Pulmonary artery endothelial cell (primary cell): ENCODE data around the gene DHX29. TPM values are rescaled to one million over a fixed set of nuclear protein-coding genes. Genes with fewer than 3 reads are reported as not detected.
"Not testable (repeated sequence)": the region's sequence is repeated elsewhere in the genome, so short reads cannot be mapped to it uniquely, and the experiment has no call there.

ENCODE experiments used
- DNase-seq: peaks from one replicate; pipeline ENCODE4 v3.0.0-alpha.2; 2011; ENCODE audit warnings: low read depth, low spot score
- total RNA-seq: library from RNA; depleted of rRNA; stranded (reverse); fragments of >200 nt; gene quantifications from 2 replicates; pipeline ENCODE4 v1.2.3, GENCODE V29; 2014

Gene DHX29
- total RNA-seq, result 30.1 and 45.4 TPM in 2 replicates

- peak; percentile 83 for DNase-seq
These were observed at the start of gene DHX29, which contains the start of gene MTREX for GRCh38 chr5:55307383-55308253. Gene DHX29 (minus strand): TSS chr5:55307694. CDS start chr5:55307573, 121 bp downstream. Gene MTREX (plus strand): TSS chr5:55307989. CDS start chr5:55308014, 25 bp downstream.

DNA sequence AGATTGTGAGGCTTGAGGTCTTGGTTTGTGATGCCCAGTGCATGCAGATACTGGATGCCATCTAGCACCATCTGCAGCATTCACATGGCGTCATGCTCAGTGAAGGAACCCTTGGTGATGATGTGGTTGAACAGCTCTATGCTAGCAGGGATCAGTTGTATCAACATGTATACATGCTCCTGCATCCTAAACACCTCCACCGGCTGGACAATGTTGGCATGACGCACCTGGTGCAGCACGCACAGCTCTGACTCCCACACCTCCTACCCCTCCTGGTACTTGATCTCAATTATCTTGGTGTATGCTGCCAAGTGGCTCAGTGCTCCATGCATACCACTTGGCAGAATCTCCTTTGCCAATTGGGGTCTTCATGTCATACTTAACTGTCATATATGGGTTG is 49.4 kb upstream of the DHX29 start:
- no peak for DNase-seq

DNA sequence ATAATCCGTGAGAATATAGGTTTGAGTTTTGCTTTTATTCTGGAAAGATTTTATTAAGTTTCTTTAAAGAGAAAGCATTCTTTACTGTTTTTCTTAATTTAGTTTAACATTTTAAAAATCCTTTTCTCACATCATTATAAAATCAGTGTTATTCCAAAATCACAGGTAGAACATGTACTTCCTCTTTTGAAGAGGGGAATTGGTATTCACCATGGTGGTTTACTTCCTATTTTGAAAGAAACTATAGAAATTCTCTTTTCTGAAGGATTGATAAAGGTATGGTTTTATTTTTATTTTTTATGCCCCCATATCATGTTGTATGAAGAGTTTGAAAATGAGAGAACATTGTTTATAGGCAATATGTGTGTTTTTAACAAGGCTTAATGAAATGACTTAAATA is 43.3 kb upstream of the DHX29 start:
- DNase-seq, result no peak

- no peak for DNase-seq
These were observed 40.3 kb upstream of the DHX29 start for GRCh38 chr5:55347786-55348185.

DNA sequence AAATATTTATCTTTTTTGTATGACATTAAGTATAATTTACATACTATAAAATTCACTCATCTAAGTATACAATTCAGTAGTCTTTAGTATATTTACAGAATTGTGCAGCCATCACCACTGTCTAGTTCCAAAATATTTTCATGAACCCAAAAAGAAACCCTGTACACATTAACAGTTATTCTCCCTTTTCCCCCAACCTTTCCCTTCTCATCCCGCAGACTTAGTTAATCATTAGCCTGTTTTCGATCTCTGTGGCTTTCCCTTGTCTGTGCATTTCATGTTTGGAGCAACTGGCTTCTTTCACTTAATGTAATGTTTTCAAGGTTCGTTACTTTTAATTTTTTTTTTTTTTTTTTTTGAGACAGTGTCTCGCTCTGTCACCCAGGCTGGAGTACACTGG is 37.8 kb upstream of the DHX29 start:
- DNase-seq, result no peak

GRCh38 chr5:55344392-55344992 is 37.0 kb upstream of the DHX29 start:
- DNase-seq, result peak; percentile 30

DNA sequence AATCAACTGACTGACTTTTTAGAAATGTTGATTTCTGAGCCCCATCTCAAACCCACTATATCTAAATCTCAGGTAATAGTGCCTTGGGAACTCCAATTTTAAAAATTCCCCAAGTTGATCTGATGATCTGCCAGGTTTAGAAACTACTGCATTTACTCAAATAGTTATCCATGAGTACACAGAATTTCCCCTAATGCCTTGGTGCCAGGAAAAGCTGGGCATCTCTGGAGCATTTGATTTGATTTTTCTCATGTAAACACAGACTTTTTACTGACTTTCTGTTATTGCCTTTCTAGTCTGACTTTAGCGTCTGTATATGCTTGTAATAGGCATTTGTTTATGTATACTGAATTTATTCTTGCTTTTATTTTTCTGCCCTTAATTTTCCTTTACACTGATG is 36.1 kb upstream of the DHX29 start:
- DNase-seq, result no peak

- DNase-seq, result no peak
These were observed 35.6 kb upstream of the DHX29 start for GRCh38 chr5:55343107-55343506.

- DNase-seq, result no peak
These were observed 31.3 kb upstream of the DHX29 start for GRCh38 chr5:55338810-55339243.

GRCh38 chr5:55338092-55338613 is 30.7 kb upstream of the DHX29 start:
- no peak for DNase-seq

DNA sequence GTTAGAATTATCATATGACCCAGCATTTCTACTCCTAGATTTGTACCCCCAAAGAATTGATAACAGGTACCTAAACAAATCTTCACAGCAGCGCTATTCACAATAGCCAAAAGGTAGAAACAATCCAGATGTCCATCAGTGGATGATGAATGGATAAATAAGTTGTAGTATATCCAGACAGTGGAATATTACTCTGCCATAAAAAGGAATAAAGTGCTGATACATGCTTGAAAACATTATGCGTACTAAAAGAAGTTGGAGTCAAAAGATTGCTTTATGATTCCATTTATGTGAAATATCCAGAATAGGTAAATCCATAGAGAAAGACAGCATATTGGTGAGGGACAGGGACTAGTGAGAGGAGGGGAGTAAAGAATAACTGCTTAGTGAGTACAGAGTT is 26.3 kb upstream of the DHX29 start:
- DNase-seq, result no peak

DNA sequence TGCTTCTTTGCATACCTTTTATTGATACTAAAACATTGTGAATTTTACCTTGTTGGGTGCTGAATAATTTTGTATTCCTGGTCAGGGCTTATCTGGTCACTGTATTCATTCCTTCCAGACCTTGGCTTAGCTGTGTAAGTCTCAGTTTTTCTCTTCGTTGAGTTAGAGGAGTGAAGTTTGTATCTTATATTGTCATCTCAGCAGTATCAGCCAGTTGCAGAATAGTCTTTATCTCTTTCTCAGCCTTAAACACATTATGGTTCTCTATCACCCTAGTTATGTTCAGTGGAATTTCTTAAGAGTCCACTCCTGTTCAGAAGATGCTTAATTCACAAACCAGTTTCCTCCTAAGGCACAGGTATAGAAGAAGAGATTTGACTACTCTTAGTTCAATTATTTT is 25.5 kb upstream of the DHX29 start:
- DNase-seq, result no peak

DNA sequence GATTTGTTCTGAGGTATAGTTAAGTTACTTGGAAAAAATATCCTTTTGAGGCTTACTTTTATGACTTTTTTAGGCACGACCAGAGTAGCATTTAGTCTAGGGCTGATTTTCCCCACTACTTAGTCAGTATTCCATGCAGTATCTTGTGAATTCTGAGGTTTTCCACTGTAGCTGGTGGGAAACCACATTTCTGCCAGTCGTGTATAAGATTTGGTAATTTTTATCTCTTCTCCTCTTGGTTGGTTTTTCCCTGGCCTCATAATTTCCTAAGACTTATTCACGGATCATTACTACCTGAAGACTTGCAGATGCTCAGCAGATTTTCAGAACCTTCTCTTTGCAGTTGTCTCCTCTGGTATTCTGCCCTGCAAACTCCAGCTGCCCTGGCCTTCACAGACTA is 23.8 kb upstream of the DHX29 start:
- DNase-seq, result no peak

DNA sequence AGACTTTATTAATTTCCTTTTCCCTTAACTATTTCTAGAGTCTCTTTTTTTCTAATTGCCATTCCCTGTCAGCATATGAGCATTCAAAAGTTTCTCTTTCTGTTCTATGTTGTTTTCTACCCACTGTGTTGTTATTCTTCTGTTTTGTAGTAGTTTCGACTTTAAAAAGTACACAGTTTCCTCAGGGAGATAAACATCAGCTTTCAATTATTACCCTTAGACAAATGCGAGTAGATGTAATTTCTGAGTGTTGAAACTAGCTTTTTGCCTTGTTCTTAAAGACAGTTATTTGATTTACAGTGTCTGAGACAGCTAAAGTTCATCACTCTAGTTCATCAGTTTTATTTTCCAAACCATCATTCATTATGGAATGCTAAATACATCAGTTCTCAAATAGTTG is 19.8 kb upstream of the DHX29 start:
- DNase-seq, result no peak

- DNase-seq, result no peak
These were observed 18.1 kb upstream of the DHX29 start for GRCh38 chr5:55325621-55326020.

GRCh38 chr5:55324815-55325418 is 17.4 kb upstream of the DHX29 start:
- peak; percentile 7 for DNase-seq

GRCh38 chr5:55324006-55324405 is 16.5 kb upstream of the DHX29 start:
- DNase-seq, result no peak

GRCh38 chr5:55320571-55320970 is 13.1 kb upstream of the DHX29 start:
- no peak for DNase-seq

GRCh38 chr5:55319491-55319890 is 12.0 kb upstream of the DHX29 start:
- DNase-seq, result no peak

DNA sequence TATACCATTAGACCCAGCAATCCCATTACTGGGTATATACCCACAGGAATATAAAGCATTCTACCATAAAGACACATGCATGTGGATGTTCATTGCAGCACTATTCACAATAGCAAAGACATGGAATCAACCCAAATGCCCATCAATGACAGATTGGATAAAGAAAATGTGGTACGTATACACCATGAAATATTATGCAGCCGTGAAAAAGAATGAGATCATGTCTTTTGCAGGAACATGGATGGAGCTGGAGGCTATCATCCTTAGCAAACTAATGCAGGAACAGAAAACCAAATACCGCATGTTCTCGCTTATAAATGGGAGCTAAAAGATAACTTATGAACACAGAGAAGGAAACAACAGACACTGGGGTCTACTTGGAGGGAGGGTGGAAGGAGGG is 10.7 kb upstream of the DHX29 start:
- not testable (repeated sequence) for DNase-seq

GRCh38 chr5:55316837-55317236 is 9.3 kb upstream of the DHX29 start:
- DNase-seq, result no peak

- DNase-seq, result no peak
These were observed 8.8 kb upstream of the DHX29 start for GRCh38 chr5:55316289-55316688.
